Endodermal cell (in vitro differentiated cells): ENCODE data around the gene BEAN1. TPM values are rescaled to one million over a fixed set of nuclear protein-coding genes. Genes with fewer than 3 reads are reported as not detected.

Experiments used
- DNase-seq: peaks from one replicate; pipeline ENCODE4 v3.0.0-alpha.2; 2017
- H3K27ac ChIP-seq: 2 replicates; pipeline ENCODE4 v1.5.1; 2013; ENCODE audit warnings: mild to moderate bottlenecking, low read depth, low read length, moderate library complexity
- H3K27me3 ChIP-seq: 2 replicates; pipeline ENCODE4 v1.6.1; 2013; ENCODE audit warnings: mild to moderate bottlenecking, low read length, moderate library complexity; ENCODE audit not compliant: insufficient read depth, control insufficient read depth, poor library complexity, severe bottlenecking
- H3K36me3 ChIP-seq: 2 replicates; pipeline ENCODE4 v1.7.0; 2013; ENCODE audit warnings: mild to moderate bottlenecking, low read length, moderate library complexity; ENCODE audit not compliant: control insufficient read depth, insufficient read depth
- H3K4me1 ChIP-seq: one replicate; pipeline ENCODE4 v1.7.0; 2013; ENCODE audit warnings: low read length; ENCODE audit not compliant: control insufficient read depth, insufficient read depth
- H3K4me3 ChIP-seq: 2 replicates; pipeline ENCODE4 v1.5.1; 2013; ENCODE audit warnings: mild to moderate bottlenecking, low read length, moderate library complexity
- H3K9ac ChIP-seq: 2 replicates; pipeline ENCODE4 v1.6.1; 2013; ENCODE audit warnings: mild to moderate bottlenecking, low read length, moderate library complexity; ENCODE audit not compliant: poor library complexity, severe bottlenecking; ENCODE audit errors: extremely low read depth
- H3K9me3 ChIP-seq: 2 replicates; pipeline ENCODE4 v1.6.1; 2013; ENCODE audit warnings: mild to moderate bottlenecking, low read length, moderate library complexity; ENCODE audit not compliant: control insufficient read depth
- H3K27ac Mint-ChIP-seq: 2 replicates; pipeline ENCODE4 v1.8.0; 2020; ENCODE audit warnings: mixed read lengths
- H3K27me3 Mint-ChIP-seq: 2 replicates; pipeline ENCODE4 v1.8.0; 2021; ENCODE audit warnings: mild to moderate bottlenecking, mixed read lengths; ENCODE audit not compliant: insufficient read depth
- H3K36me3 Mint-ChIP-seq: 2 replicates; pipeline ENCODE4 v1.8.0; 2020; ENCODE audit warnings: low read depth, mixed read lengths
- H3K4me1 Mint-ChIP-seq: 2 replicates; pipeline ENCODE4 v1.8.0; 2020; ENCODE audit warnings: mixed read lengths
- H3K4me3 Mint-ChIP-seq: 2 replicates; pipeline ENCODE4 v1.8.0; 2020; ENCODE audit warnings: mild to moderate bottlenecking, moderate library complexity, mixed read lengths
- H3K9me3 Mint-ChIP-seq: 2 replicates; pipeline ENCODE4 v1.8.0; 2020; ENCODE audit warnings: mild to moderate bottlenecking, mixed read lengths
- WGBS, 2 experiments: methylation state at CpG; one replicate each; pipeline versions ENCODE4 v1.1.5 to v1.1.7; 2013; ENCODE audit warnings: missing lambda C conversion rate in 2 of 2, mixed read lengths in 1 of 2; ENCODE audit not compliant: insufficient coverage in 1 of 2, insufficient read length in 1 of 2; 5-methylcytosine and 5-hydroxymethylcytosine counted together
- total RNA-seq, 2 donors: library from RNA; stranded (reverse); fragmentation: NEBNext Ultra II Directional in 1 of 2; extraction: Animal tissue kit (Norgen Biotek cat#: 25700) in 1 of 2; gene quantifications; 2 replicates in 1 of 2; 3 replicates in 1 of 2; pipeline ENCODE4 v1.2.1, GENCODE V29; 2021
- TF ChIP-seq, protein P1 (sequence below): fragments of 200-600 bp; sonication (generic); conservative IDR thresholded peaks from 2 replicates; pipeline ENCODE4 v1.5.0; 2021; ENCODE audit warnings: antibody characterized with exemption, mild to moderate bottlenecking

The BEAN1 gene
- total RNA-seq, 2 donors from 2014 or later, result 0.18 TPM; not detected in 1

DNA sequence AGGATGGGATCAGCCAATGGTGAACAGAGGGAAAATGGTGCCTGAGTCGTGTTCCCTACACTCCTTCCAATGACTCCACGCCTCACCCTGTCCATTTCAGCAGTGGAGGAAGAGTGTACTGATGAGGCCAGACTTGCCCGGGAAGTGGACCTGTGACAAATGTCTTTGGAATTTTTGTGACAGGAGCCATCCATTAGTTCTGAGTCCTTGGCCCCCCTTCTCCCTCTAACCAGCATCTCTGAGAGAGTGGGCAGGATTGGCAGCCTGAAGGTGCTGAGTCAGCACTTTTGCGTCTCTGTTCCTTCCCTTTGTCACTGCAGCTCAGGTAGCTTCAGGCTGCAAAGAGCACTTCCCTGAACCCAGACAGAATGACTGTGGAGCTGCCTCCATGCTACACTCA, 30.8 kb downstream of the BEAN1 start:
- Histone ChIP-seq H3K4me1 (no peaks in the 10 kb centered on the region), H3K9ac (no peak overlapping the region), H3K4me3 (no peak overlapping the region), H3K9me3 (no peaks in the 10 kb centered on the region), H3K27ac (no peak overlapping the region), H3K27me3 (peaks cover under 1% of the 10 kb centered on the region), H3K36me3 (no peaks in the 10 kb centered on the region)
- Mint-ChIP-seq H3K27ac (no peak overlapping the region), H3K27me3 (peaks cover 31% of the 10 kb centered on the region), H3K9me3 (no peaks in the 10 kb centered on the region), H3K4me3 (no peak overlapping the region), H3K4me1 (no peaks in the 10 kb centered on the region), H3K36me3 (no peaks in the 10 kb centered on the region)
- 68 to 89% methylated on average over 3 to 4 of the region's 4 CpGs for WGBS, 2 experiments
- TF ChIP-seq, protein P1, sequence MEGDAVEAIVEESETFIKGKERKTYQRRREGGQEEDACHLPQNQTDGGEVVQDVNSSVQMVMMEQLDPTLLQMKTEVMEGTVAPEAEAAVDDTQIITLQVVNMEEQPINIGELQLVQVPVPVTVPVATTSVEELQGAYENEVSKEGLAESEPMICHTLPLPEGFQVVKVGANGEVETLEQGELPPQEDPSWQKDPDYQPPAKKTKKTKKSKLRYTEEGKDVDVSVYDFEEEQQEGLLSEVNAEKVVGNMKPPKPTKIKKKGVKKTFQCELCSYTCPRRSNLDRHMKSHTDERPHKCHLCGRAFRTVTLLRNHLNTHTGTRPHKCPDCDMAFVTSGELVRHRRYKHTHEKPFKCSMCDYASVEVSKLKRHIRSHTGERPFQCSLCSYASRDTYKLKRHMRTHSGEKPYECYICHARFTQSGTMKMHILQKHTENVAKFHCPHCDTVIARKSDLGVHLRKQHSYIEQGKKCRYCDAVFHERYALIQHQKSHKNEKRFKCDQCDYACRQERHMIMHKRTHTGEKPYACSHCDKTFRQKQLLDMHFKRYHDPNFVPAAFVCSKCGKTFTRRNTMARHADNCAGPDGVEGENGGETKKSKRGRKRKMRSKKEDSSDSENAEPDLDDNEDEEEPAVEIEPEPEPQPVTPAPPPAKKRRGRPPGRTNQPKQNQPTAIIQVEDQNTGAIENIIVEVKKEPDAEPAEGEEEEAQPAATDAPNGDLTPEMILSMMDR, result no peak
- DNase-seq, result peak; percentile 47

- H3K27me3 ChIP-seq, result peaks cover 4% of the 10 kb centered on the region
- Mint-ChIP-seq H3K9me3 (no peaks in the 10 kb centered on the region), H3K36me3 (no peaks in the 10 kb centered on the region), H3K27ac (no peak overlapping the region), H3K27me3 (peaks cover 35% of the 10 kb centered on the region), H3K4me3 (no peak overlapping the region), H3K4me1 (no peaks in the 10 kb centered on the region)
- no peak overlapping the region for H3K27ac ChIP-seq
- no peaks in the 10 kb centered on the region for H3K9me3 ChIP-seq
- DNase-seq, result no peak
- no peak overlapping the region for H3K4me3 ChIP-seq
- no peaks in the 10 kb centered on the region for H3K4me1 ChIP-seq
- no peaks in the 10 kb centered on the region for H3K36me3 ChIP-seq
- 80 to 94% methylated on average over 1 to 5 of the region's 5 CpGs for WGBS, 2 experiments
- TF ChIP-seq, protein P1, result no peak
- H3K9ac ChIP-seq, result no peak overlapping the region
Measured at GRCh38 chr16:66458292-66458691, 31.2 kb downstream of the BEAN1 start.

GRCh38 chr16:66458853-66459252, 31.8 kb downstream of the BEAN1 start:
- peaks cover 39% of the 10 kb centered on the region for H3K27me3 Mint-ChIP-seq
- peak overlapping the region; percentile 37 for H3K27ac Mint-ChIP-seq
- H3K4me1 ChIP-seq, result no peaks in the 10 kb centered on the region
- no peaks in the 10 kb centered on the region for H3K36me3 ChIP-seq
- H3K36me3 Mint-ChIP-seq, result no peaks in the 10 kb centered on the region
- no peaks in the 10 kb centered on the region for H3K9me3 Mint-ChIP-seq
- H3K27me3 ChIP-seq, result peaks cover 6% of the 10 kb centered on the region
- no peak overlapping the region for H3K27ac ChIP-seq
- H3K9ac ChIP-seq, result no peak overlapping the region
- H3K4me1 Mint-ChIP-seq, result no peaks in the 10 kb centered on the region
- 83 to 90% methylated on average over 5 to 7 of the region's 7 CpGs for WGBS, 2 experiments
- peak; percentile 36 for DNase-seq
- TF ChIP-seq, protein P1, result no peak
- H3K9me3 ChIP-seq, result no peaks in the 10 kb centered on the region
- H3K4me3 ChIP-seq, result no peak overlapping the region
- no peak overlapping the region for H3K4me3 Mint-ChIP-seq
